K562 (cell line): ENCODE results near the gene CHTF8. TPM values are rescaled to one million over a fixed set of nuclear protein-coding genes. Genes with fewer than 3 reads are reported as not detected.

Source experiments
- BRCA1 ChIP-seq, 2 experiments: fragments of 450-650 bp in 1 of 2; sonication (generic) in 1 of 2; formaldehyde crosslinking in 1 of 2; IDR thresholded peaks; 2 replicates each; pipeline versions ENCODE4 v1.5.0 to v1.6.1; 2017 to 2020; ENCODE audit warnings: mild to moderate bottlenecking in 1 of 2, missing genetic modification reagents in 1 of 2
- C11orf30 ChIP-seq: fragments of 450-650 bp; IDR thresholded peaks from 2 replicates; pipeline ENCODE4 v1.6.1; 2016; ENCODE audit warnings: low read depth, mild to moderate bottlenecking
- CHD7 ChIP-seq: fragments of 200-600 bp; sonication (generic); IDR thresholded peaks from one replicate; pipeline ENCODE4 v1.6.1; 2012; ENCODE audit warnings: mild to moderate bottlenecking, low read depth, low read length, inconsistent platforms
- CSDE1 ChIP-seq, 2 experiments: fragments of 450-650 bp; IDR thresholded peaks; 2 replicates each; pipeline ENCODE4 v1.6.1; 2016; ENCODE audit warnings: mild to moderate bottlenecking in 1 of 2
- ELF4 ChIP-seq: fragments of 450-650 bp; formaldehyde crosslinking; IDR thresholded peaks from 2 replicates; pipeline ENCODE4 v1.4.0; 2022; ENCODE audit warnings: missing genetic modification characterization
- ERF ChIP-seq: fragments of 450-650 bp; formaldehyde crosslinking; IDR thresholded peaks from 2 replicates; pipeline ENCODE4 v1.4.0; 2020; ENCODE audit warnings: mild to moderate bottlenecking, mixed read lengths
- ESRRA ChIP-seq: fragments of 450-650 bp; IDR thresholded peaks from 2 replicates; pipeline ENCODE4 v1.6.1; 2014; ENCODE audit warnings: low read depth, mild to moderate bottlenecking, moderate library complexity, borderline replicate concordance
- FOXA1 ChIP-seq: fragments of 450-650 bp; IDR thresholded peaks from 2 replicates; pipeline ENCODE4 v1.6.1; 2016; ENCODE audit warnings: mild to moderate bottlenecking, borderline replicate concordance
- JUNB ChIP-seq: fragments of 450-650 bp; formaldehyde crosslinking; conservative IDR thresholded peaks from 2 replicates; pipeline ENCODE4 v1.4.0; 2020; ENCODE audit warnings: mild to moderate bottlenecking
- NR2F6 ChIP-seq: fragments of 450-650 bp; formaldehyde crosslinking; IDR thresholded peaks from 2 replicates; pipeline ENCODE4 v1.4.0; 2020; ENCODE audit warnings: mild to moderate bottlenecking
- PHF8 ChIP-seq: fragments of 200-600 bp; sonication (generic); IDR thresholded peaks from 2 replicates; pipeline ENCODE4 v1.6.1; 2012; ENCODE audit warnings: mixed run types, mild to moderate bottlenecking, inconsistent platforms, low read length, moderate library complexity, borderline replicate concordance
- POLR2AphosphoS2 ChIP-seq: IDR thresholded peaks from 2 replicates; pipeline ENCODE4 v1.6.1; 2012; ENCODE audit warnings: low read length, improper control_type of control experiment
- RBM34 ChIP-seq: fragments of 200-400 bp; formaldehyde crosslinking; IDR thresholded peaks from 2 replicates; pipeline ENCODE4 v1.6.1; 2018; ENCODE audit warnings: low read length, borderline replicate concordance; ENCODE audit not compliant: insufficient read depth
- TCF15 ChIP-seq: fragments of 250-450 bp; sonication (Bioruptor Pico); IDR thresholded peaks from 2 replicates; pipeline ENCODE4 v1.8.0; 2022; ENCODE audit warnings: moderate library complexity, mild to moderate bottlenecking, inconsistent platforms
- YY1 ChIP-seq, 3 experiments: IDR thresholded peaks; 2 replicates each; pipeline ENCODE4 v1.6.1; 2011; ENCODE audit warnings: low read length in 2 of 3, mild to moderate bottlenecking in 2 of 3, moderate library complexity in 2 of 3, borderline replicate concordance in 1 of 3, control low read depth in 1 of 3, low read depth in 1 of 3; ENCODE audit not compliant: insufficient read depth in 3 of 3, insufficient replicate concordance in 2 of 3, control insufficient read depth in 1 of 3, insufficient read length in 1 of 3; ENCODE audit errors: extremely low read depth in 1 of 3
- ZNF311 ChIP-seq: fragments of 250-450 bp; sonication (Bioruptor Pico); IDR thresholded peaks from 2 replicates; pipeline ENCODE4 v1.4.0; 2020; ENCODE audit warnings: mild to moderate bottlenecking, moderate library complexity
- polyA plus RNA-seq, 8 experiments: library from polyadenylated mRNA; depleted of rRNA in 4 of 8; stranded (reverse) in 5 of 8; unstranded in 3 of 8; fragments of >200 nt; fragmentation: Nextera tagmentation in 2 of 8; fragmentation: Illumina TruSeq in 1 of 8; extraction: Ambion mirVana in 2 of 8; extraction: Trizol in 1 of 8; gene quantifications; 2 replicates each; pipeline versions ENCODE4 v1.2.1 to v1.2.3, GENCODE V29; 2011 to 2014; ENCODE audit warnings: inconsistent platforms in 1 of 8, missing spikeins in 1 of 8
- total RNA-seq, 7 experiments: library from RNA; depleted of rRNA in 6 of 7; stranded (reverse); fragments of >200 nt in 6 of 7; fragmentation: Illumina TruSeq in 2 of 7; extraction: Trizol in 2 of 7; gene quantifications; 2 replicates each; pipeline versions ENCODE4 v1.2.1 to v1.2.3, GENCODE V29; 2011 to 2021; ENCODE audit warnings: low replicate concordance in 1 of 7

The CHTF8 gene
- total and polyA plus RNA-seq, 9 of the 15 experiments (the other 6 are each of a cell fraction or from before 2014, with no cell fraction given) = 20.2 to 199 (median 108) TPM

- TF ChIP-seq POLR2AphosphoS2 (no peak), ELF4 (CRISPR knock-in tag) (no peak), RBM34 (no peak), FOXA1 (no peak), ERF (CRISPR knock-in tag) (no peak), PHF8 (no peak), CHD7 (no peak), CSDE1 (IDR thresholded peaks at IDR 0.05) (no peak), YY1 (IDR thresholded peaks at IDR 0.05; ENCODE audit: borderline replicate concordance in 1 of 3, control insufficient read depth in 1 of 3, extremely low read depth in 1 of 3, insufficient read depth in 3 of 3, insufficient read length in 1 of 3, insufficient replicate concordance in 2 of 3, low read depth in 1 of 3, low read length in 2 of 3) (no peak), ESRRA (no peak), BRCA1 (IDR thresholded peaks at IDR 0.05) (no peak), BRCA1 (CRISPR knock-in tag; IDR thresholded peaks at IDR 0.05) (no peak), C11orf30 (no peak), NR2F6 (CRISPR knock-in tag) (no peak), ZNF311 (CRISPR knock-in tag) (no peak), JUNB (peak; percentile 31; the same call in 1 of the 2 replicates), TCF15 (CRISPR knock-in tag) (no peak)
Measured at GRCh38 chr16:69089091-69089910, 43.1 kb downstream of the CHTF8 start (continued).
